Osteocyte (in vitro differentiated cells): ENCODE results near the gene TENM4. TPM values are rescaled to one million over a fixed set of nuclear protein-coding genes. Genes with fewer than 3 reads are reported as not detected.

Source experiments
- DNase-seq: peaks from one replicate; pipeline ENCODE4 v3.0.0; 2021; ENCODE audit warnings: mixed read lengths; ENCODE audit not compliant: unreplicated experiment; ENCODE audit errors: extremely low spot score
- H3K27ac Mint-ChIP-seq: one replicate; pipeline ENCODE4 v1.8.0; 2021; ENCODE audit warnings: mild to moderate bottlenecking, mixed read lengths; ENCODE audit not compliant: unreplicated experiment
- H3K27me3 Mint-ChIP-seq: one replicate; pipeline ENCODE4 v1.8.0; 2021; ENCODE audit warnings: mixed read lengths; ENCODE audit not compliant: unreplicated experiment
- H3K36me3 Mint-ChIP-seq: one replicate; pipeline ENCODE4 v1.8.0; 2021; ENCODE audit warnings: mixed read lengths; ENCODE audit not compliant: unreplicated experiment
- H3K4me1 Mint-ChIP-seq: one replicate; pipeline ENCODE4 v1.8.0; 2021; ENCODE audit warnings: mixed read lengths; ENCODE audit not compliant: unreplicated experiment
- H3K4me3 Mint-ChIP-seq: one replicate; pipeline ENCODE4 v1.8.0; 2021; ENCODE audit warnings: mild to moderate bottlenecking, moderate library complexity, mixed read lengths; ENCODE audit not compliant: unreplicated experiment
- H3K9me3 Mint-ChIP-seq: one replicate; pipeline ENCODE4 v1.8.0; 2021; ENCODE audit warnings: mixed read lengths; ENCODE audit not compliant: unreplicated experiment
- CTCF ChIP-seq: fragments of 200-600 bp; sonication (generic); IDR thresholded peaks from 2 replicates; pipeline ENCODE4 v1.5.0; 2021; ENCODE audit warnings: antibody characterized with exemption, mild to moderate bottlenecking, moderate library complexity
- total RNA-seq: library from RNA; stranded (reverse); gene quantifications from 2 replicates; pipeline ENCODE4 v1.2.1, GENCODE V29; 2021

Gene TENM4
- total RNA-seq, 1 donor from 2014 or later, result 74.1 TPM

DNA sequence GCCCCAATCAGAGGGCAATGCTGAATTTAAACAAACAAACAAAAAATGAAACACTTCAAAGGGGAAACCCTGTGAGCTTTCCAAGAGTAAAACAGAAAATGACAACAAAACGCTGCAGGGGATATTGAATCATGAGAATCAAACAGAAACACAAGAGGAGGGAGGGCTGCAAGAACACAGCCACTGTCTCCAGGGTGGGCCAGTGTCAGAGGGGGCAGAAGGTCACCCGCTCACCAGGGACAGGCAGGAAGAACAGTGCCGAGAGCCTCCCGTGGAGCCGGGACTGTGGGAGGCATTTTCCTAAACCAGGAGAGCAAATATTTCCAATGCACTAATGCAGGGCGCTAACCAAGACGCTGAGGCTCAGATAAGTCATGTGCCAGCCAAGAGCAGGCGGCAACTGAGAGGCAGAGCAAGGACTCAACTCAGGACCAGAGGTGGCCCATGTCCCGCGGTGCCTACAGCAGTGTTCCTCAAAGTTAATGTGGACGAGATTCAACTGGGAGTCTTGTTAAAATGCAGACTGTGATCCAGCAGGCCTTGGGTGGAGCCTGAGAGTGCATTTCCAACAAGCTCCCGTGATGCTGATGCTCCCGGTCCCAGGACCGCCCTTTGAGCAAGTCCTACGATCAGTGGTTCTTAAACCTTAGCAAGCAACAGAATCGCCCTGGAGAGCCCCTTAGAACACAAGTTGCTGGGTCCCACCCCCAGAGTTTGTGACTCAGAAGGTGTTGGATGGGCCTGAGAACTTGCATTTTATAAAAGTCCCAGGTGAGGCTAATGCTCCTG, 197.2 kb downstream of the TENM4 start:
- no peak for TF ChIP-seq CTCF
- peaks cover 3% of the 10 kb centered on the region for H3K36me3 Mint-ChIP-seq
- no peaks in the 10 kb centered on the region for H3K27me3 Mint-ChIP-seq
- no peak overlapping the region for H3K4me3 Mint-ChIP-seq
- DNase-seq, result no peak
- peak overlapping the region; percentile 90 for H3K27ac Mint-ChIP-seq
- peaks cover 38% of the 10 kb centered on the region for H3K4me1 Mint-ChIP-seq
- peaks cover 5% of the 10 kb centered on the region for H3K9me3 Mint-ChIP-seq

- H3K4me3 Mint-ChIP-seq, result no peak overlapping the region
- peaks cover 45% of the 10 kb centered on the region for H3K4me1 Mint-ChIP-seq
- peak overlapping the region; percentile 90 for H3K27ac Mint-ChIP-seq
- DNase-seq, result no peak
- no peak for TF ChIP-seq CTCF
- H3K9me3 Mint-ChIP-seq, result peaks cover 5% of the 10 kb centered on the region
- no peaks in the 10 kb centered on the region for H3K27me3 Mint-ChIP-seq
- peaks cover 3% of the 10 kb centered on the region for H3K36me3 Mint-ChIP-seq
Observed at GRCh38 chr11:79242616-79243015, 198.2 kb downstream of the TENM4 start.

DNA sequence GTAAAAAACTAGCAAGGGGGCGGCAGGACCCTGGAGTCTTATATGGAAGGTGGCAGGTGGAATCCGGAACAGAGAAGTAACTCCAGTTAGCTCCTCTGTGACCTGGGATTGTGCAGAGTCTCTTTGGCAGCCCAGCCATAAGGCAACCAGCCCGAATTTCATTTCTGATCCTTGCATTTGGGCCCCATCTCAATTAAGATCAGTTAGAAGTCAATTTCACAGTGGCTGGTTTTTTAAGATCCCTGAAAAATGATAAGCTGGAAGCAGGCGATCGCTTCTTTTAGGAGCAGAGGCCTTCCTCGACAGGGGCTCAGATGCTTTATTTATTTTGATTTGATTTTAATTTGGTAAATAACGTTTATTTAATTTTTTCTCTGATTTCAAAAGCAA, 199.0 kb downstream of the TENM4 start:
- H3K4me1 Mint-ChIP-seq, result peaks cover 53% of the 10 kb centered on the region
- no peak for DNase-seq
- H3K9me3 Mint-ChIP-seq, result peaks cover 5% of the 10 kb centered on the region
- H3K27ac Mint-ChIP-seq, result no peak overlapping the region
- H3K4me3 Mint-ChIP-seq, result no peak overlapping the region
- no peaks in the 10 kb centered on the region for H3K27me3 Mint-ChIP-seq
- H3K36me3 Mint-ChIP-seq, result peaks cover 3% of the 10 kb centered on the region
- TF ChIP-seq CTCF, result no peak

GRCh38 chr11:79241205-79241851, 199.5 kb downstream of the TENM4 start:
- Mint-ChIP-seq H3K27me3 (no peaks in the 10 kb centered on the region), H3K36me3 (peaks cover 3% of the 10 kb centered on the region)

More at GRCh38 chr11:79241205-79241851, 199.5 kb downstream of the TENM4 start:
- peaks cover 5% of the 10 kb centered on the region for H3K9me3 Mint-ChIP-seq
- no peak for DNase-seq
- no peak overlapping the region for H3K4me3 Mint-ChIP-seq
- peaks cover 58% of the 10 kb centered on the region for H3K4me1 Mint-ChIP-seq
- no peak for TF ChIP-seq CTCF
- peak overlapping the region; percentile 27 for H3K27ac Mint-ChIP-seq
